Endothelial cell (in vitro differentiated cells): ENCODE data around the gene GRHL1. TPM values are rescaled to one million over a fixed set of nuclear protein-coding genes. Genes with fewer than 3 reads are reported as not detected.

Experiments
- DNase-seq: peaks from one replicate; pipeline ENCODE4 v3.0.0; 2021; ENCODE audit warnings: low spot score
- H3K27ac Mint-ChIP-seq: one replicate; pipeline ENCODE4 v1.8.0; 2021; ENCODE audit warnings: mixed read lengths, inconsistent platforms; ENCODE audit not compliant: unreplicated experiment
- H3K27me3 Mint-ChIP-seq: one replicate; pipeline ENCODE4 v1.8.0; 2021; ENCODE audit warnings: mild to moderate bottlenecking, moderate library complexity, mixed read lengths, inconsistent platforms; ENCODE audit not compliant: unreplicated experiment
- H3K36me3 Mint-ChIP-seq: one replicate; pipeline ENCODE4 v1.8.0; 2021; ENCODE audit warnings: mild to moderate bottlenecking, low read depth, mixed read lengths, inconsistent platforms; ENCODE audit not compliant: unreplicated experiment
- H3K4me1 Mint-ChIP-seq: one replicate; pipeline ENCODE4 v1.8.0; 2021; ENCODE audit warnings: mild to moderate bottlenecking, mixed read lengths, inconsistent platforms; ENCODE audit not compliant: unreplicated experiment
- H3K4me3 Mint-ChIP-seq: one replicate; pipeline ENCODE4 v1.8.0; 2021; ENCODE audit warnings: mild to moderate bottlenecking, mixed read lengths, inconsistent platforms; ENCODE audit not compliant: unreplicated experiment
- H3K9me3 Mint-ChIP-seq: one replicate; pipeline ENCODE4 v1.8.0; 2021; ENCODE audit warnings: mixed read lengths, inconsistent platforms; ENCODE audit not compliant: unreplicated experiment
- total RNA-seq: library from RNA; stranded (reverse); fragmentation: NEBNext Ultra II Directional; extraction: Animal tissue kit (Norgen Biotek cat#: 25700); gene quantifications from one replicate; pipeline ENCODE4 v1.2.1, GENCODE V29; 2021; ENCODE audit not compliant: unreplicated experiment
- TF ChIP-seq, protein P1 (sequence below): fragments of 200-600 bp; sonication (generic); IDR thresholded peaks from one replicate; pipeline ENCODE4 v1.5.0; 2021; ENCODE audit warnings: antibody characterized with exemption; ENCODE audit not compliant: unreplicated experiment

GRHL1 gene
- total RNA-seq, 1 donor from 2014 or later = 1.7 TPM

DNA sequence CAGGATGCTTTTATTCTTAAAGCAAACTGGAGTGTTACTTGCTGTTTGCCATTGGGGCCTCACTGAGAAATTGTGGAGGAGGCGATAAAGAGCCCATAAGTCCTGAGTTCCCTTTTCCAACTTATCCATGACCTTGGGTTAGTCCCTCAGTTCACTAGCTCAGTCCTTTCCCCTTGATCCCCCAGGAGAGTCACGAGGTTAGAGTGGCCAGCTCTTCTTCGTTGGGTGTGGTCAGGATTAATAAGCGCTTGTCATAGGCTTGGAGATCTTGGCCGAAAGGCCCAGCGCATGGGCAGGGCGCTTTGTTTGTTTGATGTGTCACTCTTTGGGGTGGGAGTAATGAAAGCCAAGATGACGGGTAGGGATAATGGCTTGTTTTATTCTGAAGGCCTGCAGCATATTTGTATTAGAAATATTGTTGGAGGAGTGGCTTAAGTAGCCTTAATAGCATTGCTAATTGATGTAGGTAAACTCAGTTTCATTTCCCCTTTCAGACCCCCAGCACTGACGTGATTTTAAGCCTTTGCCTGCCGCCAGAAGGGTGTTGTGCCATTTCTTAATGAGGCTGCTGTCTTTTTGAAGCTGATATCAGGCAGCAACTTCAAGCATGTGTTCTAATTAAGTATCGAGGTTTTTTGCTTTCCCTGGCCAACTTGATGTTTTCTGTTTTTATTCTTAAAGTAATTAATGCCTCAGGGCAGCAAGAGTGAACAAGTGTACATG is 15.7 kb downstream of the GRHL1 start:
- TF ChIP-seq, protein P1, sequence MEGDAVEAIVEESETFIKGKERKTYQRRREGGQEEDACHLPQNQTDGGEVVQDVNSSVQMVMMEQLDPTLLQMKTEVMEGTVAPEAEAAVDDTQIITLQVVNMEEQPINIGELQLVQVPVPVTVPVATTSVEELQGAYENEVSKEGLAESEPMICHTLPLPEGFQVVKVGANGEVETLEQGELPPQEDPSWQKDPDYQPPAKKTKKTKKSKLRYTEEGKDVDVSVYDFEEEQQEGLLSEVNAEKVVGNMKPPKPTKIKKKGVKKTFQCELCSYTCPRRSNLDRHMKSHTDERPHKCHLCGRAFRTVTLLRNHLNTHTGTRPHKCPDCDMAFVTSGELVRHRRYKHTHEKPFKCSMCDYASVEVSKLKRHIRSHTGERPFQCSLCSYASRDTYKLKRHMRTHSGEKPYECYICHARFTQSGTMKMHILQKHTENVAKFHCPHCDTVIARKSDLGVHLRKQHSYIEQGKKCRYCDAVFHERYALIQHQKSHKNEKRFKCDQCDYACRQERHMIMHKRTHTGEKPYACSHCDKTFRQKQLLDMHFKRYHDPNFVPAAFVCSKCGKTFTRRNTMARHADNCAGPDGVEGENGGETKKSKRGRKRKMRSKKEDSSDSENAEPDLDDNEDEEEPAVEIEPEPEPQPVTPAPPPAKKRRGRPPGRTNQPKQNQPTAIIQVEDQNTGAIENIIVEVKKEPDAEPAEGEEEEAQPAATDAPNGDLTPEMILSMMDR = no peak
- Mint-ChIP-seq H3K4me1 (no peaks in the 10 kb centered on the region), H3K9me3 (no peaks in the 10 kb centered on the region), H3K27me3 (no peaks in the 10 kb centered on the region), H3K4me3 (no peak overlapping the region), H3K36me3 (no peaks in the 10 kb centered on the region), H3K27ac (no peak overlapping the region)
- no peak for DNase-seq

DNA sequence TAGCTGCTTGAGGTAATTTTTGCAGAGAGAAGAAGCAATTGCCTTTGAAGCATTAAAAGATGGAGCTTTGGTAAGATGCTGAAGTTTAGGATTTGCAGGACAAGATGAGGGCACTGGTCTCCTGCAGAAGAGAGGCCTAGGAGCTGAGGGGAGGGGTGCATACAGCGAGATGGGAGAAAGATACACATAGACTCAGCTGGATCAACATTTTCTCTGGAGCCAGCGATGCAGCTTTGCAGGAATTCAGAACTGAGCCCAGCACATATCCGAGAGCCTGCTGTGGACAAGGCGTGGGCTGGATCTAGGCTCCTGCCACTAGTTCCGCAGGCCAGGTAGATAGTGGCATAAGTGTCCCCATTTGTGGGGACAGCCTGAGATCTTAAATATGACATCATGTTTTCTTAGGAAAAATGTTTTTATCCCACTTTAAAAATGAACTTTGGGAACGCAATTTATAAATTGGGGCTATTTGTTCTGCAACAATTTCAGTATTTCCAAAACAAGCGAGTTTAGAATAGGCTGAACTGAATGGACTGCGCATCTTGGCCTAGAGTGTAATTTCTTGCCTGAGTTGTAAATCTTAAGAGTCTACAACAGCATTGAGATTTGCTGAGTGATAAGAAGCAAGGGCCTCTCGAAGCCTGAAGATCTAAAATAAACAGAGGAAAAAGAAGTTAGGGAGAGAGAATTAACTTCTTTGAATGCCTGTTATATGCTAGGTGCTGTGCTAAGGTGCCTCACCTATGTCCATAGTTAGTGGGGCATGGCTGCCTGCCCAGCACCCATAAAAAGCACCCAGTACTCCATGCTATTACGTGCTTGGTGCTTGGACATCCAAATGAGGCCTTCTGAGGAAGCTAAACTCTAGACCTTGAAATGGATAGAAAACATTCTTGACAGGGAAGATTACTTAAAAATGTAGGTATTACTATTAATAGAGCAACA is 17.3 kb downstream of the GRHL1 start:
- no peak overlapping the region for H3K4me3 Mint-ChIP-seq
- no peak overlapping the region for H3K27ac Mint-ChIP-seq
- DNase-seq = no peak
- H3K4me1 Mint-ChIP-seq = no peaks in the 10 kb centered on the region
- TF ChIP-seq, protein P1 = no peak
- H3K9me3 Mint-ChIP-seq = no peaks in the 10 kb centered on the region
- H3K27me3 Mint-ChIP-seq = no peaks in the 10 kb centered on the region
- H3K36me3 Mint-ChIP-seq = no peaks in the 10 kb centered on the region

DNA sequence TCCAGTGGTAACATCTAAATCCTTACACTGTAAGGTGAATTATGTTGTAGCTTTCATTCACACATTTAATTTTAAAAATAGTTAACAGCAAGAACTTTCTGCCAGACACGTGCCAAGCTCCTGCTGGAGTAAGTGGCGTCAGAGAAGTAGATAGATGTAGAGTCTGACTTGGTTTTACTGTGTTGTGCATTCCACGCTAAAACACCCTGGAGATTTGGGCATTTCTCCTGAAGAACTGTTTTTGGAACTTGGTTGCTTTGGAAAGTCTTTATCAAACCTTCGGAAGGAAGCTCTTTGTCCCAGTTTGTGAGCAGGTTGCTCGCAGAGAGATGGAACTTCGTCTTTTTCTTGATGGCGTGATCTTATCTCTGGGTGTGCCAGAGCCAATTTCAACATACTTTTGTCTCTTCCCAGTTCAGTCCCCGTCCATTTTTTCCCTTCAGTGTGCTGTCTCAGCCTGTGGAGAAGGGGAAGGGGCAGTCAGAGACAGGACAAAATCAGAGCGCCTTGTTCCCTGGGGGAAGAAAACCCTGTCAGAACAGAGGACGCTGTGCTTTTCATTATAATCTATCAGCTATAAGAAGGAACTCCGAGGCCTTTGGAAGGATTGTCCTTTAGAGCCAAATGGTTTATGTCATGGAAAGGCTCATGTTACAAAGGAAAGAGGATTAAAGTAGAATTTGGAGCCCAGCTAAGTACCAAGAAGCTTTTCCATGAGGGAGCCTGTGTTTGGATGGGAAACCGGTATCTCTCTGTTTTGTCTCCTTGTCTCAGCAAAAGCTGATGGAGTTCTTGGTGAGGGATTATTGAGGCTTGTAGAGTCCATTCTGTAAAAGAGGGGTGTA is 18.9 kb downstream of the GRHL1 start:
- Mint-ChIP-seq H3K9me3 (no peaks in the 10 kb centered on the region), H3K27me3 (no peaks in the 10 kb centered on the region), H3K27ac (no peak overlapping the region), H3K4me3 (no peak overlapping the region), H3K36me3 (no peaks in the 10 kb centered on the region), H3K4me1 (no peaks in the 10 kb centered on the region)
- TF ChIP-seq, protein P1 = no peak
- no peak for DNase-seq

DNA sequence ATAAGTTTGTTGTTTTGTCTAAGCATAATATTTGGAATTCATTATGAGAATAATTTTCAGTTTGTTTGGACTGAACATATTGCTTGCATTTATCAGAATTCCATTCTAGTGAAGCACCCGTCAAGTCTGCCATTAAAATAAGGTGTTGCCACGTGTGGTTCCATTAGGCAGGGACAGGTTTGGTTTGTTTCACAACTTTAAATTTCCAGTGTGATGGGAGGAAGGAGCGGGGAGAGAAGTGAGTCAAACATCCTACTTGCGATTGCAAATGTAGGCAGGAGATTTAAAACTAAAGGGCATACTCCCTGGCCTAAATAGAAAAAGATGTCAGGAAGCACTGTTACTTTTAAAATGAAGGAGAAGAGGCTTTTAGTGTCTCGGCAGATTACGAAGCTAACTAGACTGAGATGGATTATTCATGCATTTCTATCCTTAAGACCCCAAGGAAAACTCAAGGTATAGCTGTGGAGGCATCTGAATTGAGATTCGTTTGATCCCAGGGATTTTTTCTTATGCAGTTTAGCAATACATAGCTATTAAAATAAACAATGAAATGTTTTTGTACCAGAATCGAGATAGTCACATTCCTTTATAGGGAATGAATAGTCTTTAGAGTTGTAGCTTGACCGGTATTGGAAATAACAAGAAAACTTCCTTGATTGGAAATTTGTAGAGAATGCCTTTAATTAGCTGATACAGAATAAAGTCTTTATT is 19.8 kb downstream of the GRHL1 start:
- H3K4me3 Mint-ChIP-seq = no peak overlapping the region
- no peaks in the 10 kb centered on the region for H3K9me3 Mint-ChIP-seq
- H3K27ac Mint-ChIP-seq = no peak overlapping the region
- TF ChIP-seq, protein P1 = no peak
- DNase-seq = no peak
- H3K36me3 Mint-ChIP-seq = no peaks in the 10 kb centered on the region
- H3K27me3 Mint-ChIP-seq = no peaks in the 10 kb centered on the region
- no peaks in the 10 kb centered on the region for H3K4me1 Mint-ChIP-seq
